ENCODE measurements around the gene ODAM.

ODAM gene

DNA sequence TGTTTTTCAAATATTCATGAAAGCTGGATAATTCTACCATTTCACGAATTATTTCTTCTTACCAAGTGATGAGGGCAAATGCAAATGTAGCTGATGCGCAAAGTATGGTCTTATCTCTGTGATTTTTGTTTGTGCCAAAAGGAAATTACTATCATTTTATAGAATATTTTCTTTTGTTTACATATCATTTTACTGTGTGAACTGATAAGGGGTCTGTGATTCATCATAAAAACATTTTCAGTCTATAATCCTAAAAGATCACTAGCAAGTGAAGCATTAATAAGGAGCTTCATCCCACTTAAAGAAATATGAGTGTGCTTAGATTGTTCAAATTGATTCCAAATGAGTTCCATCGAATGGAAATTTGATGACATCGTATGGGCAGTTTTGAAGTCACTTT lies 47.6 kb downstream of the ODAM start:
- H3K9ac ChIP-seq, result no peak overlapping the region
- H3K27ac ChIP-seq, result no peak overlapping the region
- no peaks in the 10 kb centered on the region for H3K4me1 ChIP-seq (ENCODE audit: low read depth, poor library complexity, severe bottlenecking)
- no peaks in the 10 kb centered on the region for H3K36me3 ChIP-seq (ENCODE audit: insufficient read depth)
- H4K20me1 ChIP-seq (ENCODE audit: insufficient read depth), result no peaks in the 10 kb centered on the region
- no peaks in the 10 kb centered on the region for H3K79me2 ChIP-seq (ENCODE audit: insufficient read depth, low read depth)
- TF ChIP-seq CTCF (conservative IDR thresholded peaks at IDR 0.05; ENCODE audit: low read depth, low read length), result no peak
- no peak overlapping the region for H3K4me3 ChIP-seq (IDR thresholded peaks at IDR 0.05; ENCODE audit: insufficient read depth, low read depth, low read length)
- H2AFZ ChIP-seq (ENCODE audit: low read depth), result no peak overlapping the region
- H3K27me3 ChIP-seq (ENCODE audit: insufficient read depth, low read depth), result no peaks in the 10 kb centered on the region
- no peak overlapping the region for H3K4me2 ChIP-seq

- Histone ChIP-seq H3K4me2 (no peak overlapping the region), H3K9ac (no peak overlapping the region), H4K20me1 (ENCODE audit: insufficient read depth) (no peaks in the 10 kb centered on the region), H3K4me3 (IDR thresholded peaks at IDR 0.05; ENCODE audit: insufficient read depth, low read depth, low read length) (no peak overlapping the region), H2AFZ (ENCODE audit: low read depth) (no peak overlapping the region), H3K79me2 (ENCODE audit: insufficient read depth, low read depth) (no peaks in the 10 kb centered on the region), H3K27me3 (ENCODE audit: insufficient read depth, low read depth) (no peaks in the 10 kb centered on the region), H3K27ac (no peak overlapping the region), H3K36me3 (ENCODE audit: insufficient read depth) (no peaks in the 10 kb centered on the region), H3K4me1 (ENCODE audit: low read depth, poor library complexity, severe bottlenecking) (no peaks in the 10 kb centered on the region)
- no peak for TF ChIP-seq CTCF (conservative IDR thresholded peaks at IDR 0.05; ENCODE audit: low read depth, low read length)
Observed at GRCh38 chr4:70251250-70251944, 55.9 kb downstream of the ODAM start.

DNA sequence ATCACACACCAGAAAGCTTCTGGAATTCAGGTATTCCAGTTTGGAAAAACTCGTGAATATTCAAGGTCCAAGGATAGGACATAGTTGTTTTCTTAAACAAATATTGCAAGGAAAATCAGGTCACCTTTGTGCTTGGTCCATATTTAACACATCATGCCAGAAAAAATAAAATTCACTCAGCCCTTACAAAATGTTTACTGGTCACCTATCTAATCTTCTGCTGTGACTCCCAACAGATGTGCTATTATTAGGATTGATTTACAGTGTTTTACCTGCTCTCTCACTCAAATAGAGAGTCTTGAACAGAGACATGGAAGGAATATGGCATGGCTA lies 56.4 kb downstream of the ODAM start:
- H3K27ac ChIP-seq, result no peak overlapping the region
- TF ChIP-seq CTCF (conservative IDR thresholded peaks at IDR 0.05; ENCODE audit: low read depth, low read length), result no peak
- H3K27me3 ChIP-seq (ENCODE audit: insufficient read depth, low read depth), result no peaks in the 10 kb centered on the region
- H3K4me3 ChIP-seq (IDR thresholded peaks at IDR 0.05; ENCODE audit: insufficient read depth, low read depth, low read length), result no peak overlapping the region
- H3K36me3 ChIP-seq (ENCODE audit: insufficient read depth), result no peaks in the 10 kb centered on the region
- no peaks in the 10 kb centered on the region for H3K4me1 ChIP-seq (ENCODE audit: low read depth, poor library complexity, severe bottlenecking)
- H3K4me2 ChIP-seq, result no peak overlapping the region
- H4K20me1 ChIP-seq (ENCODE audit: insufficient read depth), result no peaks in the 10 kb centered on the region
- no peak overlapping the region for H3K9ac ChIP-seq
- H3K79me2 ChIP-seq (ENCODE audit: insufficient read depth, low read depth), result no peaks in the 10 kb centered on the region
- H2AFZ ChIP-seq (ENCODE audit: low read depth), result no peak overlapping the region
